AG09309 (cell line): Measurements from ENCODE around the gene RAB31.

Source experiments
- DNase-seq: peaks from one replicate; pipeline ENCODE4 v3.0.0-alpha.2; 2010; ENCODE audit warnings: low read depth
- H3K4me3 ChIP-seq: 2 replicates; pipeline ENCODE4 v1.5.1; 2011; ENCODE audit warnings: mild to moderate bottlenecking, low read depth, low read length, moderate library complexity; ENCODE audit not compliant: control insufficient read depth
- TF ChIP-seq, protein P1 (sequence below): IDR thresholded peaks from 2 replicates; pipeline ENCODE4 v1.5.1; 2011; ENCODE audit warnings: mild to moderate bottlenecking, low read depth, low read length, inconsistent platforms; ENCODE audit not compliant: insufficient read depth, control insufficient read depth; ENCODE audit errors: missing control alignments

The RAB31 gene

DNA sequence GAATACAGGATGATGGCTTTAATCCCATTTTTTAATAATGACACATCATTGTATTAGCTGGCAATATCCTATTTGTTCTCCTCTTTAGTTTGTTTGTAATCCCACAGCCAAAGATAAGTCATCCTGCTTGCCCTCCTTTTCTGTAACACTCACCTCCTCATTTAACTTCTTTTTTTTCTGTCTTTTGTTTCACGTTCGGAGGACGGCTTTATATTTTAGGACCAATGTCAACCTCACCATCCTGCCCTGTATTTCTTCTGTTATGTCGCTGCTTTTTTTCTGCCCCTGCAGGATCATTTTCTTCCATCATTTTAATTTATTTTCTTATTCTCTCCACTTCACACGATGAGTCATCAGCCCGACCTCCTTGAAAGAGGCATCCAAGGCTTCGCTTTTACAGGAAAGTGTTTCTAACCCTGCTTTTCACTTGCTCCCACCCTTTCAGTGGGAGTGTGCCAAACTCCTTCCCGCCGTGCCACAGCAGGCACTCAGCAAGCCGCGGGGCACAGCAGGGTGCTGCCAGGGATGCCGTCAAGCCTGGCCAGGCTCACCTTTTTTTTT is 11.4 kb downstream of the RAB31 start:
- DNase-seq: no peak
- TF ChIP-seq, protein P1, sequence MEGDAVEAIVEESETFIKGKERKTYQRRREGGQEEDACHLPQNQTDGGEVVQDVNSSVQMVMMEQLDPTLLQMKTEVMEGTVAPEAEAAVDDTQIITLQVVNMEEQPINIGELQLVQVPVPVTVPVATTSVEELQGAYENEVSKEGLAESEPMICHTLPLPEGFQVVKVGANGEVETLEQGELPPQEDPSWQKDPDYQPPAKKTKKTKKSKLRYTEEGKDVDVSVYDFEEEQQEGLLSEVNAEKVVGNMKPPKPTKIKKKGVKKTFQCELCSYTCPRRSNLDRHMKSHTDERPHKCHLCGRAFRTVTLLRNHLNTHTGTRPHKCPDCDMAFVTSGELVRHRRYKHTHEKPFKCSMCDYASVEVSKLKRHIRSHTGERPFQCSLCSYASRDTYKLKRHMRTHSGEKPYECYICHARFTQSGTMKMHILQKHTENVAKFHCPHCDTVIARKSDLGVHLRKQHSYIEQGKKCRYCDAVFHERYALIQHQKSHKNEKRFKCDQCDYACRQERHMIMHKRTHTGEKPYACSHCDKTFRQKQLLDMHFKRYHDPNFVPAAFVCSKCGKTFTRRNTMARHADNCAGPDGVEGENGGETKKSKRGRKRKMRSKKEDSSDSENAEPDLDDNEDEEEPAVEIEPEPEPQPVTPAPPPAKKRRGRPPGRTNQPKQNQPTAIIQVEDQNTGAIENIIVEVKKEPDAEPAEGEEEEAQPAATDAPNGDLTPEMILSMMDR: no peak
- peak overlapping the region; percentile 25 for H3K4me3 ChIP-seq

DNA sequence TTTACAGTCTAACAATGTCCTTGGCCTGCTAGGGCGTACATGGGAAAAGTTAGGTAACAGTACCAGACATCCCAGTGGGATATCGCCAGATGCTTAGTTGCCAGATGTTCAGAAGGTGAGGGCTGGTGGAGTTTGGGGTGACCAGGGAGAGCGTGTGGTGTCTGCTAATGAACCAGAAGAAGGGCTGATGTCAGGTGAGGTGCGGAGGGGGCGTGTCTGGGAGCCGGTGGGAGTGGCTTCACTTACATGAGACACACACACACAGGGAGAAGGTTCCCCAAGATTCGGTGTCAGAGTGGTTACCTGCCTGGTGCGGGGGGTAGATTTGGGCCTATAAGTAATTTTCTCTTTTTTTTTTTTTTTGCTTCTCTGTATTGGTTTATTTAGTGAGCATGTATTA is 12.2 kb downstream of the RAB31 start:
- H3K4me3 ChIP-seq: no peak overlapping the region
- TF ChIP-seq, protein P1: no peak
- DNase-seq: no peak

DNA sequence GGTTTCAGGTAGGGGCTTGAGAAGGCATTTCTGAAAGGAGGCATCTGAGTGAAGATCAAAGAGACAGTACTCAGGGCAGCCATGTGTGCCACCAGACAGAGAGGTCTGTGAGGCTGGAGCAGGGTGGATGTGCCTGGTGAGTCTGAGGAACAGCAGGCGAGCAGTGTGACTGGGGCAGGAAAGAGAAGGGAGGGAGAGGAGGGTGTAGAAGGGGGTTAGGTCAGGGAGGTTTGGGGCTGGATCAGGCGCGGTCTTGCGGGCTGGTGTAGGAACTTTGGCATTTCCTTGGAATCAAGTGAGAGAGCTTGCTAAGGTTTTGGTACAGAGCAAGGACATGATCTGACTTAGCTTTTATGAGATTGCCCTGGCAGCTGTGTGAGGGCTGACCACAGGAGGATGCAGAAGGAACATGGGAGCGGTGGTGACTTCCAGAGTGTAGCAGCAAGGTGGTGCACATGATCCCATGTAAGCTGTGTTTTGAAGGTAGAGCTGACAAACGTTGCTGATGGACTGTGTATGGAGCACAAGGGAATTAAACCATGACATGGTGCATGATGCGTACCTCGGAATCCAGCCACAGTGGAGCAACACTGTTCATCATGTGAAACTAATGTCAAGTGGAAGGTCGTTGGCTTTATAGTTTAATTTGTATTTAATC is 13.9 kb downstream of the RAB31 start:
- DNase-seq: no peak
- TF ChIP-seq, protein P1: no peak
- H3K4me3 ChIP-seq: no peak overlapping the region

DNA sequence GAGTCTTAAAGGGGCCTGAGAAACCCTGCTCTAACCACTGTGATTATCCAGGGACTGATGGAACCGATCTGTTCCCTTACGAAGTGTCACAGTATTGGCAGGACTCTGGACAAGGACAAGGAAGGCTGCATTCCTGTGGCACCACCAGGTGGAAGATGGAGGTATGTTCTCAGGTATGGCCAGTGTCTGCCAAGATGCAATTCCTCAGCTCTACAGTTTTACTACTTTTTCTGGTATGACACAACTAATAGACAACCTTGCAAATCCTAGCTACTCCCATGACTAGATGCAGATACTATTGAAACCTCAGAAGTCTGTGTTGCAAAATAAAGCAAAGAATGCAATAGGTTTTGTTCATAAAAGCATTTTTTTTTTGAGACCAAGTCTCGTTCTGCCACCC is 14.6 kb downstream of the RAB31 start:
- TF ChIP-seq, protein P1: peak; percentile 2
- H3K4me3 ChIP-seq: no peak overlapping the region
- DNase-seq: no peak

DNA sequence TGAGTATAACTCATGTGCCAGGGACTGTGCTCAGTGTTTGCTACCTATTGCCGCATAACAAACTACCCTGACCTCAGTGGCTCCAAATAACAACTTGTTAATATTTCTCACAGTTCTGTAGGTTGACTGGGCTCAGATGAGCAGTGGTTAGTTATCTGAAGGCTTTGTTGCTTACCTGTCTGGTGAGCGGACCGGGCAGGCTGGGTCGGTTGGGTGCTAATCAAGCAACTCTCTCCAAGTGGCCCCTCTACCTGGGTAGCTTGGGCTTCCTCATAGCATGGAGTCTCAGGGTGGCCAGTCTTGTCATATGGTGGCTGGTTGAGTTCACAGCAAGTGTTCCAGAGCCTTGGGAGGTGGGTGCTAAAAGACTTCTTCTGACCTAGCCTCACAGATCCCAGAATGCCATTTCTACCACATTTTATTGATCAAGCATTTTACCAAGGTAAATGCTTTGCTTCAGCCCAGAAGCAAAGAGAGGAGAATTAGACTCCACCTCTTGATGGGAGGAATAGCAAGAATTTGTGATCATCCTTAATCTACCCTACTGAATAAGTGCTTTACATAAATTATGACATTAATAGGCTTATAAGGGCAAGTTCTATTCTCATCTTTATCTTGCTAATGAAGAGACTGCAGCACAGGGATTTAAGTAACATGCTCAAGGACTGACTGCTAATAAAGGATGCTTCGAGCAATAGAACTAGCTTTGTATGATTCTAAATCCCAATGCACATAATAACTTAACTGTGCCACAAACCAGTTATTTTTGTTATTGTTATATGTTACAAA is 16.9 kb downstream of the RAB31 start:
- no peak overlapping the region for H3K4me3 ChIP-seq
- DNase-seq: no peak
- TF ChIP-seq, protein P1: no peak

DNA sequence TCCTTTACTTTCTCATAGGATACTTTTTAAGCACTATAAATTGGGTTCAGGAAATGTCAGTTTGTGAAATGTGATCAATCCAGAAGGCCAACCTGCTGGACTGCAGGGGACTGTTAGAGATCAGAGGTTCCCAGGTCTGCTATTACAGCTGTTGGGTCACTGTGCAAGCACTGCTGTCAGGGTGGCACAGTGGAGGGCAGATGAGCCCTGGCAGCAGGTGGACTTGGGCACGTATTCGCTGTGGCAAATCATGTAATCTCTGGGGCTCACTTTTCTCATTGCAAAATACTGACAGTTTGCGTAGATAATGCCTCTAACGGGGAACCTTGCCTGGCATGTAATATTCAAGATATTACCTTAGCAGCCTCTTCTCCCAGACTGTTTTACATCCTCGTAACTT is 18.1 kb downstream of the RAB31 start:
- TF ChIP-seq, protein P1: no peak
- H3K4me3 ChIP-seq: no peak overlapping the region
- DNase-seq: no peak
